PC-3 (cell line): Measurements from ENCODE around the gene MGST3.
"Not testable (repeated sequence)": the region's sequence is repeated elsewhere in the genome, so short reads cannot be mapped to it uniquely, and the experiment has no call there.

Experiments
- EZH2phosphoT487 ChIP-seq: fragments of 300-600 bp; sonication (generic); IDR thresholded peaks from 2 replicates; pipeline ENCODE4 v1.6.1; 2018; ENCODE audit warnings: mild to moderate bottlenecking, antibody characterized with exemption, low read length, borderline replicate concordance
- TF ChIP-seq, protein P1 (sequence below): fragments of 300-600 bp; sonication (generic); conservative IDR thresholded peaks from 2 replicates; pipeline ENCODE4 v1.5.1; 2017; ENCODE audit warnings: antibody characterized with exemption, low read depth, mild to moderate bottlenecking, low read length

GRCh38 chr1:165606676-165607075 is 24.4 kb upstream of the MGST3 start:
- TF ChIP-seq, protein P1, sequence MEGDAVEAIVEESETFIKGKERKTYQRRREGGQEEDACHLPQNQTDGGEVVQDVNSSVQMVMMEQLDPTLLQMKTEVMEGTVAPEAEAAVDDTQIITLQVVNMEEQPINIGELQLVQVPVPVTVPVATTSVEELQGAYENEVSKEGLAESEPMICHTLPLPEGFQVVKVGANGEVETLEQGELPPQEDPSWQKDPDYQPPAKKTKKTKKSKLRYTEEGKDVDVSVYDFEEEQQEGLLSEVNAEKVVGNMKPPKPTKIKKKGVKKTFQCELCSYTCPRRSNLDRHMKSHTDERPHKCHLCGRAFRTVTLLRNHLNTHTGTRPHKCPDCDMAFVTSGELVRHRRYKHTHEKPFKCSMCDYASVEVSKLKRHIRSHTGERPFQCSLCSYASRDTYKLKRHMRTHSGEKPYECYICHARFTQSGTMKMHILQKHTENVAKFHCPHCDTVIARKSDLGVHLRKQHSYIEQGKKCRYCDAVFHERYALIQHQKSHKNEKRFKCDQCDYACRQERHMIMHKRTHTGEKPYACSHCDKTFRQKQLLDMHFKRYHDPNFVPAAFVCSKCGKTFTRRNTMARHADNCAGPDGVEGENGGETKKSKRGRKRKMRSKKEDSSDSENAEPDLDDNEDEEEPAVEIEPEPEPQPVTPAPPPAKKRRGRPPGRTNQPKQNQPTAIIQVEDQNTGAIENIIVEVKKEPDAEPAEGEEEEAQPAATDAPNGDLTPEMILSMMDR = not testable (repeated sequence)
- not testable (repeated sequence) for TF ChIP-seq EZH2phosphoT487
